CD4-positive, alpha-beta T cell treated with Interleukin-4 for 4 hours (primary cell): ENCODE data around the gene PC.

Experiments
- DNase-seq: peaks from one replicate; pipeline ENCODE4 v3.0.0-alpha.2; 2020

PC gene

DNA sequence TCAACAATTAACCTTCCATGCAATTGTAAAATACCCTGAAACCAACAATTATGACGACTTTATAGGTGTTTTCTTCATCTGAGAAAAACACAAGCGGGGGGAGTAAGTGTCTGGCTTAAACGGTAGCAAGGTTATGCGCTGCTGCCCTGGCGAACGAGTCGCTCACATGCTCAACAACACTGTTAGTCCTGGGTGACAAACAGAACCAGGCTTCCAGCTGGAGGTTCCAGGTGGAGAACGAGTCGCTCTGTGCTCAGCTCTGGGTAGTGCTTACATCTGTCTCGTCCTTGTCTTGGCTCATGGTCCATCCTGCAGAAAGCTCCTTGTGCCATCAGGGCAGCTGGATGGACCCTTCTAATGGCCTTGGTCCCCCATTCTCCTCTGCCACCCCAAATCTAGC, 48.2 kb downstream of the PC start:
- DNase-seq = no peak

DNA sequence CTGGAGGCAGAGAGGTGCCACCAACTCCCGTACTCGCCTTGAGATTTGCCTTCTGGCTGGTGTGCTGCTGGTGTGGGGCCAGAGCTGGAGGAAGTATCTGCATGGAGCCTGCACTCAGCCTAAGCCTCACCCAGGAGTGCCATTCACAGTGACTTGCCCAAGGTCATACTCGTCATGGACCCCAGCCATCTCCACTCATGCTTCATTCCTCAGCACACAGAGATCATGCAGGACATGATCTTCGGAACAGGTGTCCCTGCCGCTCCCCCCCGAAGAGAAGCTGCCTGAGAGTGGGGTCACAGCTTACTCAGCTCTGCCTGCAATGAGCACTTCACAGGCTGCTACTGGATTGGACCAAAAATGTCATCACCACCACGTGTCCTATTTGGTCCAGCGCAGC, 49.0 kb downstream of the PC start:
- no peak for DNase-seq

DNA sequence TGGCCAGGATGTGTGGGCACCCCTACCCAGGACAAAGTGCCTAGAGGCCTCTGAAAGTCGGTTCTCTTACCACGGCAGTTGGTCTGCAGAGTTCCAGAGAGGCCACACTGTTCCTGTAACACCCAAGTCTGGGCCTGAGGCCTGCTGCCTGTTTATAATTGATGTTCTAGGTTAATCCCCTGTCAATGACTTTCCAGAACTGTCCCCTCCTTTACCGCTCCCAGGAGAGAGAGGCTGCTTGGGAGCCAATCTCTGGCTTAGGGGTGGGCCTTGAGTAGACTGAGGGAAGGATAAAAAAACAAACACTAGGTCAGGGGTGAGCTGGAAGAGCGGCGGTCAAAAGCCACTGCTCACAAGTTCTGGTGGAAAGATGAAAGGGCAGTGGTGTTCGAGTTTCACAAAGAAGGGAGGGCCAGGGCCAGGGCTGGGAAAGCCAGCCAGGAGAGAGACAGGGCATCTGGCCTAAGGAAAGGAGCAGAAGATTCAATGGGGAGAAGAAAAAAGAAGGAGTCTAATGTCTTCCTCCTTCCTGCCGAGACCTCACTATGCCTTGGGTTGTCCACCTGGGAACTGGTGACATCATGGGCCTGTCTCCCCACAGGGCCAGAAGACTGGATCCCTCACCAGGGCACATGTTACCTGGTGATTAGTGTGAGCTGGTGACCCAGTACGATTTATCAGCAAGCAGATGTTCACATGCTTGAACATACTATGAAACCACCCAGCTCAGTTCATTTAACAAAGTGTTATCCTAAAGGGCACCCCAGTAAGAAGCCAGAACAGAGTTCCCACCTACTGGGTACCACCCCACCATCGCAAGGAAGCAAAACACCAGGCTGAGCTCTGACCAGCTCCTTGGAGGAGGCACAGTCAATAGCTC, 50.2 kb downstream of the PC start:
- no peak for DNase-seq

GRCh38 chr11:66906061-66906733, 52.0 kb downstream of the PC start:
- DNase-seq = no peak

- DNase-seq = no peak
Observed at GRCh38 chr11:66905631-66906030, 52.6 kb downstream of the PC start.

- DNase-seq = no peak
Observed at GRCh38 chr11:66904981-66905521, 53.1 kb downstream of the PC start.

DNA sequence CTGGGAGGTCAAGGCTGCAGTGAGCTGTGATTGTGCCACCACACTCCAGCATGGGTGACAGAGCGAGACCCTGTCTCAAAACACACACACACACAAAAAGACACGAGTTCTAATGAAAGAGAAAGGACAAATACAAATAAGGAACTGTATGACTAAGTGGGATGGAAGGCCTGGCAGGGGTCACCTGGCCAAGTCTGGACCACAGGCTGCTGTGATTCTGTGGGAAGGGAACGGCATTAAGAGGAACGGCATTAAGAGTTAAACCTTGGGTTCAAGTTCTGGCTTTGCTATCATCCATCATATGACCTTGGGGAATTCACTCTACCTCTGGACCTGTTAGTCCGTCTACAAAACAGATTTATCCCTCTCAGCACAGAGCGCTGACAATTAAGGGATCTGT, 53.6 kb downstream of the PC start:
- DNase-seq = no peak

DNA sequence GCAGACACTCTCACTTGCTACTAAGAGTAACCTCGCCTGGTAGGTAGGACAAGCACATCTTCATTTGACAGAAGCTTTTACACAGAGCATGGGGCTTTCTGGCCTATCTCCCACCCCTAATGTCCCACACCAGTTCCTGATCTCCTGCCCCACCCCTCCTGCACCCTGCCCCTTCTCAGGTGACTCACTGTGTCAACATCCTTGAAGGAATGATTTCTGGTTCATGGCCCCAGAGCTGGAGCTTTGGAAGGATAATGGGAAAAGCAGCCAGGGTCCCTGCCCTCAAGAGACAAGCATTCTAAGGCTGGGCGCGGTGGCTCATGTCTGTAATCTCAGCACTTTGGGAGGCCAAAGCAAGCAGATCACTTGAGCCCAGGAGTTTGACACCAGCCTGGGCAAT, 54.1 kb downstream of the PC start:
- DNase-seq = no peak

- no peak for DNase-seq
Observed at GRCh38 chr11:66902486-66903177, 55.6 kb downstream of the PC start.

DNA sequence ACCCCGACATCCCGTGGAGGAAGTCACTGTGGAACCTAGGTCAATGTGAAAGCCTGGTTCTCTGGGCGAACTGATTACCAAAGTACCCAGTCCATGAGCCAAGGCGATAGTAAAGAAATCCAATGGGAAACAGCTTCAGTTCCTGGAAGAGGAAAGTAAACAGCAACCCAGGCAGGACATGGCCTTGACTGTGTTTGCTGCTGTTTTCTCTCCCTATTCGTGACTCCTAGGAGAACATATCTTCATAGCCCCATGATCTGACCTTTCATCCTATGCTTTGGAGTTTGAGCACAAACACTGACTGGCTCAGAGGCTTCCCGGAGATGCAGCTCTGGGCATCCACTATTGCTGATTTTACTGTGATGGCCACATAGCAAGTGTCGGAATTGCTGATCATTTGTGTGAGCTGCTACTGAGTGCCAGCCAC, 56.2 kb downstream of the PC start:
- no peak for DNase-seq

- DNase-seq = no peak
Observed at GRCh38 chr11:66894141-66894540, 64.0 kb downstream of the PC start.

- no peak for DNase-seq
Observed at GRCh38 chr11:66892911-66893310, 65.3 kb downstream of the PC start.

GRCh38 chr11:66891851-66892660, 66.1 kb downstream of the PC start:
- peak; percentile 15 for DNase-seq

- DNase-seq = no peak
Observed at GRCh38 chr11:66889960-66890359, 68.2 kb downstream of the PC start.

- no peak for DNase-seq
Observed at GRCh38 chr11:66888282-66888681, 69.9 kb downstream of the PC start.

DNA sequence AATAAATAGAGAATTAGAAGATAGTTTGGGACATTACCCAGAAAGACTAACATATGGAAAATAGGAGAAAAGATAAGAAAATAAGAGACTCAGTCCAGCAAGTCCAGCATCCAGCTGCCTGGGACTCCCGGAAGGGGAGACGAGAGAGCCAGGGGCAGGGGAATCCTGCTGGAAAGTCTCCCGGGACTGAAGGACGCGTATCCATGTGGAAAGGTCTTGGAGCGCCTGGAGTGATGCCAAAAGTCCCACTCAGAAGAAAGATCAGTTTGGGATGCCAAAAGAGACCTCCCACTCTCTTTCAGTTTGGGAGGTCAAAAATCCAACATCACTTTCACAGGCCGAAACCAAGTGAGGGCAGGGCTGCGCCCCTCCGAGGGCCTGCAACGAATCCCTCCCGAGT, 70.7 kb downstream of the PC start:
- DNase-seq = no peak

DNA sequence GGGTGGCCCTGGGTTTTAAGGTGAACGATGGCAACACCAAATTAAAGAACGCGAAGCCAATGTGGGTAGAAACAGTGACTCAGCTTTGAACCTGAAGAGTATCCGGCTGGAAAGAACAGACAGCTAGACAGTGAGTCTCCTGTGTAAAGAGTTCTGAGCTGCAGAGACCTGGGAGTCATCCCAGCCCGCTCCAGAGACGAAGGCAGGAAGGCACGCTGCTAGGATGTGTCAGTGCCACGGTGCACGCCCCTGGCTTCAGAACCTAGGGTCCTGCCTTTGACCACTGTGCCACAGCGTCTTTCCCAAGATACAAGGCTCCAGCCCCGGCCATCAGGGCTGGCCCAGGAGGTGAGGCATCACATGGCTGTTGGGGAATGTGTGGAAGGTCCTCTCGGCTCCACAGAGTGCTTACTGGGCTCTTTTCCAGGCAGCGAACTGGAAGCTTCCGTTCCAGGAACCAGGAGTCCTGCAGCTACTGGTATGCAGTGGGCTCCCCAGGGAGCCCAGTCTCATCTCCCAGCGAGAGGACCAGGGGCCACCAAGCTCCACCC, 71.4 kb downstream of the PC start:
- no peak for DNase-seq

DNA sequence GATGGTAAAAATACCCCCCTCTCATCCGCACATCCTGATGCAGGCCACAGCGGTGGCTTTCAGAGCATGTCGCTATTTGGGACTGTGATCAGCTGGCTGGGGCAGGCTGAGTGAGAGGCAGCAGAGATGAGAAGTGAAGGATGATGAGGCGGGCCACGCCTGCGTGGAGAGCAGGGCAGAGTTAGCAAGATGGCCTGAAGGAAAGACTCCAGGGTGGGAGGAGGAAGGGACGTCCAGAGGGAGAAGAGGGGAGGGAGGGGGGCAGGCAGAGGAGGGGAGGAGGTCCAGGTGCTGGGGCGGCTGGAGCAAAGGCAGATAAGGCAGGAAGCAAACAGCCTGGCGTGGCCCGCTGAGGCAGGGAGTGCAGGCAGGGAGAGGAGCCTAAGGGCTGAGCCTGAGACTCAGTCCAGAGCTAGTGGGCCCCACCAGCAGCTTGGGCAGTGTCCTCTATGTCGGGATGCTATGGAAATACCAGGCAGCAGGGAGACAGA, 72.2 kb downstream of the PC start:
- DNase-seq = no peak

DNA sequence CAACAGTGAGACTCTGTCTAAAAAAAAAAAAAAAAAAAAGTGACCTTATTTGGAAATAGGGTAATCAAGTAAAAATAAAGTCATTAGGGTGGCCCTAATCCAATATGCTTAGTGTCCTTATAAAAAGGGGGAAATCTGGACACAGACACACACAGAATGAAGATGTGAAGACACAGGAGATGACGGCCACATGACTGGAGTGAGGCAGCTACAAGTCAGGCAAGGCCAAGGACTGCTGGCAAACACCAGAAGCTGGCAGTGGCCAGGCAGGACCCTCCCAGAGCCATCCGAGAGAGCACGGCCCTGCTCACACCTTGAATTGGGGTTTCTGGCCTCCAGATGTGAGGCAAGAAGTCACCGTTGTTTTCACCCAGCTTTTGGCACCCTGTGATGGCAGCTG, 72.7 kb downstream of the PC start:
- no peak for DNase-seq

GRCh38 chr11:66884443-66884842, 73.7 kb downstream of the PC start:
- no peak for DNase-seq

DNA sequence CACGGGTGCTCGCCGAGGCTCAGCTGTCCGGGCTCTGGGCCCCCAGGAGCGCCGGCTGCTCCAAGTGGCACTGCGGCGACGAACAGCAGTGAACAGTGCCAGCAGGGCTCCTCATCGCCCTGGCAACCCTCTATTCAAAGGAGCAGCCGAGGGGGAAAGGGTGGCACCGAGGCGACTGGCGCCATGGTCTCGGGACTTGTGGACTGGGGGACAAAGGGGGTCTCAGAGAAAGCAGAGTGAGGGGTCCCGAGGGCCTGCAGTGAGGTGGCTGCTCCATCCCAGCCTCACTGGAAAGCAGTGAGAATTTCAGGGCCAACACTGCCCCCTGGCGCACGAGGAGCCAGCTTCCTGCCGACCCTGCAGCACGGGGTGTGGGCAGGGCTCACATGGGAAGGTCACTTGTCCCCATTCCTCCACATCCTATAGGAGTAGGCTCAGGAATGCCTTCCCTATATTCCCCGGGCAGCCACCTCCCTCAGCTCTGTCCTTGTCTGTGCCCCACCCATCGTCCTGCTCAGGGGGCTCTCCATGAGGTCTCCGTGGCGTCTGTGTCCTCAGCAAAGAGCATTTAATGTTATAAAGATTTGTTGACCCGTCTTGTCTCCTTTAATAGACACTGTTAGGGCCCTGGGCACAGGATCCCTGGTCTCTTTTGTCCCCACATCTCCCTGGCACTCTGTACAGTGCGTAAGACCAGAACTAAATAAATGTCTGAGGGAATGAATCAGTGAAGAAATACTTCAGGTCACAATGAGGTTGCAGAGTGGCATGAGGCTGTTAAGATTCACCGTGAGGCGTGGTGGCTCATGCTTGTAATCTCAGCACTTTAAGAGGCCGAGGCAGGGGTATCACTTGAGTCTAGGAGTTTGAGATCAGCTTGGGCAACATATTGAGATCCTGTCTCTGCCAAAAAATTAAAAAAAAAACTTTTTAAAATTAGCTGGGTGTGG, 74.9 kb downstream of the PC start:
- peak; percentile 34 for DNase-seq
